Heart right ventricle (tissue), 16 donors: ENCODE data around the gene IGSF9. TPM values are rescaled to one million over a fixed set of nuclear protein-coding genes. Genes with fewer than 3 reads are reported as not detected.

Source experiments
- ATAC-seq, 8 donors: fragments of 200-7000 bp; cut with Tn5 transposase; one replicate each; pipeline ENCODE4 v1.9.1; 2020; ENCODE audit warnings: mild to moderate bottlenecking in 8 of 8, moderate library complexity in 8 of 8, moderate number of reproducible peaks in 1 of 8
- DNase-seq, 2 donors: peaks; one replicate each; pipeline ENCODE4 v3.0.0-alpha.2; 2020
- H3K27ac ChIP-seq, 10 donors: fragments of 200-600 bp; sonication (generic) in 2 of 10; one replicate each; pipeline versions ENCODE4 v1.5.0 to v1.8.0; 2020 to 2022; ENCODE audit warnings: mild to moderate bottlenecking in 3 of 10
- H3K27me3 ChIP-seq, 7 donors: fragments of 200-600 bp; one replicate each; pipeline ENCODE4 v1.8.0; 2021 to 2022; ENCODE audit warnings: mild to moderate bottlenecking in 2 of 7
- H3K36me3 ChIP-seq, 9 donors: fragments of 200-600 bp; sonication (generic) in 1 of 9; one replicate each; pipeline versions ENCODE4 v1.5.0 to v1.8.0; 2020 to 2022; ENCODE audit warnings: mild to moderate bottlenecking in 2 of 9
- H3K4me1 ChIP-seq, 9 donors: fragments of 200-600 bp; sonication (generic) in 1 of 9; one replicate each; pipeline versions ENCODE4 v1.5.0 to v1.8.0; 2020 to 2022; ENCODE audit warnings: mild to moderate bottlenecking in 4 of 9
- H3K4me3 ChIP-seq, 10 donors: fragments of 200-600 bp; sonication (generic) in 2 of 10; one replicate each; pipeline versions ENCODE4 v1.5.0 to v1.8.0; 2020 to 2022; ENCODE audit warnings: mild to moderate bottlenecking in 7 of 10, moderate library complexity in 2 of 10
- H3K9me3 ChIP-seq, 11 donors: fragments of 200-600 bp in 10 of 11; sonication (generic) in 2 of 11; one replicate each; pipeline versions ENCODE4 v1.5.0 to v1.8.0; 2013 to 2022; ENCODE audit warnings: mild to moderate bottlenecking in 2 of 11, control low read depth in 1 of 11, moderate library complexity in 1 of 11
- CTCF ChIP-seq, 9 donors: fragments of 200-600 bp; sonication (generic) in 2 of 9; IDR thresholded peaks; one replicate each; pipeline versions ENCODE4 v1.5.0 to v1.8.0; 2021 to 2022; ENCODE audit warnings: antibody characterized with exemption in 9 of 9, mild to moderate bottlenecking in 5 of 9, moderate library complexity in 1 of 9
- WGBS, 2 donors: extraction: QIAGEN DNeasy Blood & Tissue Kit; methylation state at CpG; one replicate each; pipeline ENCODE4 v1.1.7; 2013; ENCODE audit warnings: inconsistent platforms in 1 of 2; 5-methylcytosine and 5-hydroxymethylcytosine counted together
- intact Hi-C, 10 donors: fragments of 100-400 bp; cut with DNase I; formaldehyde crosslinking; loops; one replicate each; pipeline versions ENCODE4 v1.11.1 to v1.14.2; 2022
- polyA plus RNA-seq, 2 donors: library from polyadenylated mRNA; stranded (reverse); fragments of 200-250 nt; gene quantifications; one replicate each; pipeline ENCODE4 v1.2.3, GENCODE V29; 2013
- total RNA-seq, 10 donors: library from RNA; stranded (reverse); fragmentation: NEBNext Ultra II Directional in 3 of 10; extraction: Animal tissue kit (Norgen Biotek cat#: 25700) in 3 of 10; gene quantifications; one replicate each; pipeline versions ENCODE4 v1.2.1 to v1.2.4, GENCODE V29; 2021 to 2023
- donor health status: Arrhythmogenic right ventricular cardiomyopathy.
- donor health status: ischemic (EF 13 %, LVEDD 7.1; RV severe dilation, severe dysfunction).
- donor health status: healthy with polysubstance abuse.
- donor health status: DM: no; HTN: yes; CAD: no.
- donor health status: DM: no; HTN: no; CAD: no.
- donor health status: ischemic (EF 25% LVEDD 6.9; RV normal size, moderate dysfunction).
- donor health status: ischemic (EF 25% LVEDD 5.7; RV mildly dilated, moderate dysfunction).
- donor health status: healthy.
- donor health status: DM: yes; HTN: yes; CAD: no.
- donor health status: Ischemic cardiomyopathy.
- donor health status: ischemic (EF 35%, LVEDD 5.7; RV mildly dilated, moderate dysfunction).
- donor health status: nonischemic (EF 11% LVEDD 7.7; RV severe dilation, severe dysfunction).
- donor health status: DM: yes; HTN: yes; CAD: no.
- donor health status: PGD.
- donor health status: ischemic (EF 29% LVEDD 5.4; RV normal size, mild dysfunction).
- donor health status: nonischemic (EF 23%, LVEDD 6.1; RV moderate dilation, normal function).

The IGSF9 gene
- total and polyA plus RNA-seq, 12 donors: 0.03 to 0.15 (median 0.08) TPM; not detected in 7

GRCh38 chr1:159949123-159949522 is 3.7 kb upstream of the IGSF9 start:
- H3K27me3 ChIP-seq: peaks cover 0 to 46% (median 23%) of the 10 kb centered on the region in 7 donors
- H3K27ac ChIP-seq: no peak overlapping the region
- WGBS, 2 donors: 75 to 84% methylated on average over 6 of the region's 6 CpGs
- no peaks in the 10 kb centered on the region for H3K36me3 ChIP-seq
- no peak overlapping the region for H3K4me3 ChIP-seq
- H3K4me1 ChIP-seq: peaks cover 0 to 19% (median 12%) of the 10 kb centered on the region in 9 donors
- ATAC-seq (no peak), DNase-seq (no peak)
- intact Hi-C loops: loop anchor here in 6 of 10 donors (5.0 kb wide), 2 partner anchors 147 to 152 kb away; partner anchors contain the start of gene FCRL6 (in 2 of the 6)
- H3K9me3 ChIP-seq: no peaks in the 10 kb centered on the region
- no peak for TF ChIP-seq CTCF (IDR thresholded peaks at IDR 0.05)

DNA sequence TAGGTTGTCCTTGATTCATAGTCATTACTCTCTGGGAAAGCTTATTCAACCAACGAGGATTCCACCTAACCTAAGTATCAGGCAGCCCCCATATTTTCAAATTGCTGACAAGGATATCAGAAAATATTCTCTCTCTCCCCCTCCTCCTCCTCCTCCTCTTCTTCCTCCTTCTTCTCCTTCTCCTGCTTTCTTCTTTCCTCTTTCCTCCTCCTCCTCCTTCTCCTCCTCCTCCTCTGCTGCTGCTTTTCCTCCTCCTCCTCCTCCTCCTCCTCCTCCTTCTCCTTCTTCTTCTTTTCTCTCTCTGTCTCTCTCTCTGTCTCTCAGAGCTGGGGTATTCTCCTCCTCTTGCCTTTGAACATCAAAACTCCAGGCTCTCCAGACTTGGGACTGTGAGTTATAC is 2.5 kb upstream of the IGSF9 start:
- H3K36me3 ChIP-seq: no peaks in the 10 kb centered on the region
- H3K27me3 ChIP-seq: peaks cover 0 to 40% (median 23%) of the 10 kb centered on the region in 7 donors
- DNase-seq (no peak), ATAC-seq (no peak)
- no peak overlapping the region for H3K27ac ChIP-seq
- peaks cover 0 to 15% (median 12%) of the 10 kb centered on the region in 9 donors for H3K4me1 ChIP-seq
- H3K9me3 ChIP-seq: no peaks in the 10 kb centered on the region
- TF ChIP-seq CTCF (IDR thresholded peaks at IDR 0.05): no peak
- intact Hi-C loops: loop anchor here in 6 of 10 donors (5.0 kb wide), 2 partner anchors 146 to 151 kb away; partner anchors contain the start of gene FCRL6 (in 2 of the 6)
- H3K4me3 ChIP-seq: no peak overlapping the region
- WGBS, 2 donors: 47 to 72% methylated on average over 1 of the region's 1 CpG

DNA sequence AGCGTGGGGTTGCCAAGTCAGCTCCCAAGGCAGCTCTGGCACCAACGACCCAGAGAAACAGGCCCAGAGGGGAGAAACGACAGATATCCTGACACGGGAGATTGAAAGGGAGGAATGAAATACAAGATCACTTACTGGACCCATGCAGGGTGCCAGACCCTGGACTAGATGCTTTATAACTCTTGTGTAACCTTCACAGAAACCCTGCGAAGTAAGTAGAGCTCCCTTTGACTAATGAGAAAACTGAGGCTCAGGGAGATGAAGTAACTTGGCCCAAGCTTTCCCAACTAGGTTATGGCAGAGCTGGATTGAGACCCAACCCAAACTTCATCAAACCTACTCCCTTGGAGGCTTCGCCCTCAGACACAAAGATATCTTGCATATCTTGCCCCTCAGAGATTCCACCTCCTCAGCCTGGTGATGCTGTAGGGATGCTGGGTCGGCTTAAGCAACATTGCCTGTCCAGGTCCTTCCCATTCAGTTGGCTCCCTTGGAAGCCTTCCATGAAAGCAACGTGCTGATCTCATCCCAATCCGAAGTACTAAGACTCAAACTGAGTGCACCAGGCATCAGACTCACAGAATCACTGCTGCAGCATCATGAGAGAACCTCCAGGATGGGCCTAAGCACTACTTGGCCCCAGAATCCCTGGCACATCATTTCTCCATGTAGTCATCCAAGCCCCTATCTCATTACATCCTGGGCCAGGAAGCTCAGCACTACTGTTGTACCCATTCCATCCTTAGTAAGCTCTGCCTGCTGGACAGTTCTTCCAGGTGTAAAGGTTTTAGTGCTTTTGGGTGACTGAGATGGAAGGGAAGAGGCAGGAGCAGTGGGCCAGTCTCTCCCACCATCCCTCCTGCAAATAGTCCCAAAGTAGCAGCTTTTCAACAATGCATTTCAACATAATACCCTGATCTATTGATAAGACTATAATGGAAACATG is 1.1 kb upstream of the IGSF9 start:
- no peak overlapping the region for H3K27ac ChIP-seq
- intact Hi-C loops: loop anchor here in 6 of 10 donors (5.0 kb wide), 2 partner anchors 144 to 149 kb away; partner anchors contain the start of gene FCRL6 (in 2 of the 6)
- no peaks in the 10 kb centered on the region for H3K9me3 ChIP-seq
- H3K4me1 ChIP-seq: peaks cover 0 to 15% (median 12%) of the 10 kb centered on the region in 9 donors
- H3K27me3 ChIP-seq: peaks cover 0 to 30% (median 17%) of the 10 kb centered on the region in 7 donors
- no peak for TF ChIP-seq CTCF (IDR thresholded peaks at IDR 0.05)
- H3K4me3 ChIP-seq: peak overlapping the region in 7 of 10 donors; percentile 35 to 53 (median 47)
- no peaks in the 10 kb centered on the region for H3K36me3 ChIP-seq
- ATAC-seq: no peak
- DNase-seq: no peak
- WGBS, 2 donors: 45 to 47% methylated on average over 9 of the region's 9 CpGs

- TF ChIP-seq CTCF (IDR thresholded peaks at IDR 0.05): no peak
- 30 to 35% methylated on average over 11 of the region's 11 CpGs for WGBS, 2 donors
- no peaks in the 10 kb centered on the region for H3K36me3 ChIP-seq
- no peak overlapping the region for H3K27ac ChIP-seq
- DNase-seq (no peak), ATAC-seq (no peak)
- intact Hi-C loops: loop anchor here in 7 of 10 donors (1.0 to 5.0 kb wide), 3 partner anchors 143 to 148 kb away; partner anchors contain the start of gene FCRL6 (in 2 of the 7)
- no peaks in the 10 kb centered on the region for H3K9me3 ChIP-seq
- H3K27me3 ChIP-seq: peaks cover 0 to 30% (median 18%) of the 10 kb centered on the region in 7 donors
- peaks cover 0 to 15% (median 12%) of the 10 kb centered on the region in 9 donors for H3K4me1 ChIP-seq
- peak overlapping the region in 9 of 10 donors; percentile 35 to 53 (median 43) for H3K4me3 ChIP-seq
Measured at GRCh38 chr1:159944623-159945455, 574 bp downstream of the IGSF9 start.
